AG04449 (cell line): ENCODE results near the gene NPTX1.

ENCODE experiments used
- CTCF ChIA-PET: fragments of 350-600 bp; formaldehyde crosslinking; extraction: SDS; loops from one replicate; lab custom pipeline; 2021; ENCODE audit warnings: antibody characterized with exemption; lab: Yijun Ruan, JAX
- POLR2A ChIA-PET: fragments of 400-600, 350-600 bp; formaldehyde crosslinking; extraction: SDS; loops from one replicate; lab custom pipeline; 2020; ENCODE audit warnings: antibody characterized with exemption, inconsistent platforms; lab: Yijun Ruan, JAX
- DNase-seq: peaks from one replicate; pipeline ENCODE4 v3.0.0-alpha.2; 2010; ENCODE audit warnings: low read depth, low spot score
- H3K4me3 ChIP-seq: 2 replicates; pipeline ENCODE4 v1.5.1; 2011; ENCODE audit warnings: low read depth, mild to moderate bottlenecking, control low read depth, low read length
- CTCF ChIP-seq: IDR thresholded peaks from one replicate; pipeline ENCODE4 v1.5.1; 2011; ENCODE audit warnings: mild to moderate bottlenecking, moderate library complexity, low read length, control low read depth, inconsistent platforms; ENCODE audit not compliant: insufficient read depth; ENCODE audit errors: missing control alignments

NPTX1 gene

GRCh38 chr17:80518392-80518791 lies 42.0 kb upstream of the NPTX1 start:
- POLR2A ChIA-PET, result interaction anchor here (0.7 kb wide), 1 partner anchor 219 kb away, joined by 3 read pairs; no protein-coding TSS in a partner anchor
- no peak for TF ChIP-seq CTCF
- CTCF ChIA-PET, result interaction anchor here (1.2 kb wide), 1 partner anchor 57 kb away, joined by 3 read pairs; no protein-coding TSS in a partner anchor

GRCh38 chr17:80517641-80518040 lies 41.2 kb upstream of the NPTX1 start:
- CTCF ChIA-PET, result no interaction called here
- POLR2A ChIA-PET, result no interaction called here

More at GRCh38 chr17:80518392-80518791, 42.0 kb upstream of the NPTX1 start:
- H3K4me3 ChIP-seq, result no peak overlapping the region
- DNase-seq, result no peak

GRCh38 chr17:80516171-80516932 lies 39.9 kb upstream of the NPTX1 start:
- POLR2A ChIA-PET, result no interaction called here
- TF ChIP-seq CTCF, result no peak
- no peak for DNase-seq
- CTCF ChIA-PET, result interaction anchor here (0.9 kb wide), 1 partner anchor 59 kb away, joined by 3 read pairs; no protein-coding TSS in a partner anchor
- H3K4me3 ChIP-seq, result no peak overlapping the region

More at GRCh38 chr17:80517641-80518040, 41.2 kb upstream of the NPTX1 start:
- H3K4me3 ChIP-seq, result no peak overlapping the region
- DNase-seq, result no peak
- no peak for TF ChIP-seq CTCF

GRCh38 chr17:80513892-80514291 lies 37.5 kb upstream of the NPTX1 start:
- no peak for TF ChIP-seq CTCF
- DNase-seq, result peak; percentile 58
- H3K4me3 ChIP-seq, result no peak overlapping the region
- POLR2A ChIA-PET, result no interaction called here
- CTCF ChIA-PET, result interaction anchor here (2.0 kb wide), 1 partner anchor 45 kb away, joined by 4 read pairs; no protein-coding TSS in a partner anchor

- ChIA-PET CTCF (no interaction called here), POLR2A (no interaction called here)
- H3K4me3 ChIP-seq, result no peak overlapping the region
- no peak for TF ChIP-seq CTCF
- DNase-seq, result no peak
Observed at GRCh38 chr17:80513201-80513600, 36.8 kb upstream of the NPTX1 start.

GRCh38 chr17:80512233-80512632 lies 35.8 kb upstream of the NPTX1 start:
- ChIA-PET CTCF (no interaction called here), POLR2A (no interaction called here)
- no peak for TF ChIP-seq CTCF
- DNase-seq, result no peak
- H3K4me3 ChIP-seq, result no peak overlapping the region
